Peyer's patch (tissue), 4 donors: ENCODE data around the gene C1orf87.

ENCODE experiments used
- POLR2A ChIP-seq, 2 donors: fragments of 450-650 bp; IDR thresholded peaks; one replicate each; pipeline ENCODE4 v1.5.1; 2017; ENCODE audit warnings: antibody characterized with exemption in 2 of 2, mild to moderate bottlenecking in 2 of 2, moderate library complexity in 2 of 2
- TF ChIP-seq, protein P1 (sequence below), 6 experiments: fragments of 450-650 bp in 4 of 6; fragments of 200-600 bp in 2 of 6; sonication (generic) in 1 of 6; IDR thresholded peaks; one replicate each; pipeline ENCODE4 v1.5.1; 2017 to 2019; ENCODE audit warnings: antibody characterized with exemption in 6 of 6, mild to moderate bottlenecking in 3 of 6, moderate library complexity in 1 of 6

DNA sequence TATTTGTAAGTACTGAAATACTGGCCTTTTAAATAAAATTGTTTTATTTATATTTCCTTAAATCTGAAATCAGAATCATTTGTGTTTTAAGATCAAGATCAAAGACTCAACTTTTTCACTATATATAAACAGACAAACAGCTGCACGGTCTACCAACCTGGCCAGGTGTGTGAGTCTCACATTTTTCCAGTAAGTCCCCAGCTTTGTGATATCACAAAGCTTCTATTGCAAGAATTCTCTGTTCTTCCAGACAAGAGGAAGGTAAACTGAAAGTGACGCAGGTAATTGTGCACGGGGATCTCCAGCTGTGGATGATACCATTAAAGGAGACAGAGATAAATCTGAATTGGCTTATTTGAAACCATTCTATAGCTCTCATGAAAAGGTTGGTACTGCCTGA, 105.8 kb downstream of the C1orf87 start:
- TF ChIP-seq, protein P1, sequence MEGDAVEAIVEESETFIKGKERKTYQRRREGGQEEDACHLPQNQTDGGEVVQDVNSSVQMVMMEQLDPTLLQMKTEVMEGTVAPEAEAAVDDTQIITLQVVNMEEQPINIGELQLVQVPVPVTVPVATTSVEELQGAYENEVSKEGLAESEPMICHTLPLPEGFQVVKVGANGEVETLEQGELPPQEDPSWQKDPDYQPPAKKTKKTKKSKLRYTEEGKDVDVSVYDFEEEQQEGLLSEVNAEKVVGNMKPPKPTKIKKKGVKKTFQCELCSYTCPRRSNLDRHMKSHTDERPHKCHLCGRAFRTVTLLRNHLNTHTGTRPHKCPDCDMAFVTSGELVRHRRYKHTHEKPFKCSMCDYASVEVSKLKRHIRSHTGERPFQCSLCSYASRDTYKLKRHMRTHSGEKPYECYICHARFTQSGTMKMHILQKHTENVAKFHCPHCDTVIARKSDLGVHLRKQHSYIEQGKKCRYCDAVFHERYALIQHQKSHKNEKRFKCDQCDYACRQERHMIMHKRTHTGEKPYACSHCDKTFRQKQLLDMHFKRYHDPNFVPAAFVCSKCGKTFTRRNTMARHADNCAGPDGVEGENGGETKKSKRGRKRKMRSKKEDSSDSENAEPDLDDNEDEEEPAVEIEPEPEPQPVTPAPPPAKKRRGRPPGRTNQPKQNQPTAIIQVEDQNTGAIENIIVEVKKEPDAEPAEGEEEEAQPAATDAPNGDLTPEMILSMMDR (IDR thresholded peaks at IDR 0.05) = no peak
- no peak for TF ChIP-seq POLR2A (IDR thresholded peaks at IDR 0.05)
